HG02798 (cell line): ENCODE results near the gene ABCB8.

ENCODE experiments used
- ATAC-seq: cut with Tn5 transposase; IDR thresholded peaks from one replicate; pipeline ENCODE4 v1.9.1; 2021; ENCODE audit warnings: mild to moderate bottlenecking; ENCODE audit not compliant: unreplicated experiment, poor library complexity

ABCB8 gene

DNA sequence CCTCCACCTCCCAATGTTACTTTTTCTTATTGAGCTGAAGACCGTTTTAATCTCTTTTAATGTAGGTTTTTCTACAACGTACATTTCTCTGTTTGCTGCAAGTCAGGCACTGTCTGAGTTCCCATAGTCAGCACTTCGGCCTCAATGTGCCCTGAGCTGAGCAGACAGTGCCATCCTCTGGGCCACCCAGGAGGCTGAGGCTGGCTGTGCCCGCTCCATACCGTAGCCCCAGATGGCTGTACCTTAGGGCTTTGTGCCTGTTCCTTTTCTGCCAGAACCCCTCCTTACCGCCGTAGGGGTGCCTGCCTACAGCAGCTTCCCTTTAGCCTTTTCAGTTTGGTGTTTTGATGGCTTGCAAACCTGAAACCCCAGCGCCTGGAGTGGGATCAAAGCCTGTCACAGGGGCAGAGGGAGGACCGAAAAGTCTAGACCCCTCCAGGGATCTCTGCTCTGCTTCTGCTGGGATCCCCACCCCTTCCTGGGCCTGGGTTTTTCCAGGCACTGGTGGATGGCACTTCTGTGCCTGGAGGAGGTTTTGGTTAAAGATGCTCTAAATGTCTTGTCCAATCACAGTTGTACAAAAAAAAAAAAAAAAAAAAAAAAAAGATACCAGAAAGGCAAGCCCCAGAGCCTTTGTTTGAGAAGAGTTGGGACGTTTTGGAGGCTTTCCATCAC, 67.0 kb downstream of the ABCB8 start:
- ATAC-seq = no peak

DNA sequence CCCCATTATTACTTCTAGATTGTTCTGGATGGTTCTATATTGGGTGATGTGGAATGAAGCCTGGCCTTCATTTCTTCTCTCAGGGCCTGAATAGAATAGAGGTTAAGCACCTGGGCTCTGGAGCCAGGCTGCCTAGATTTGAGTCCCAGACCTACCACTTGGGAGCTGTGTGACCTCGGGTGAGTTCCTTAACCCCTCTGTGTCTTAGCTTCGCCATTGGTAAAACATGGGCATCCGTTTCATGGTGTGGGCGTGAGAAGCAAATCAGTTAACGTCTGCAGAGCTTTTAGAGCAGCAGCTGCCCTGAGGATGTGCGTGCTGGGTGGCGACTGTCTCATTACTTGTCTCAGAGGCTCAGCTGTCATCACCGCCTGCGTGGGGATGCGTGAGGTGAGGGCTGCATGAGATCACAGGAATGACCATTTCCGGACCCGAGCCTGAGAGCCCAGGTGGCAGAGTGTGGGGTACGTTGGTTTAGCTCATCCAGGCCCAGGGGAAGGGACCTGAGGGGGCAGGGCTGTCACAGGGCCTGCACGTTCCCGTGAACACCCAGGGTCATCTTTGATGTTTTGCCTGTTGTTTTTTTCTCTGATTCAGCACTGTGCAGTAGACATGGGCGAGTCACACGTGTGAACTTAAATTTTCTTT, 67.7 kb downstream of the ABCB8 start:
- ATAC-seq = no peak
